GM19397 (cell line): Measurements from ENCODE around the gene AGPAT3.
A peak's percentile ranks its signal among the peaks of the same experiment; 100 is the strongest.

Experiments
- ATAC-seq: cut with Tn5 transposase; IDR thresholded peaks from one replicate; pipeline ENCODE4 v1.9.1; 2021; ENCODE audit warnings: mild to moderate bottlenecking, moderate library complexity; ENCODE audit not compliant: unreplicated experiment

The AGPAT3 gene

DNA sequence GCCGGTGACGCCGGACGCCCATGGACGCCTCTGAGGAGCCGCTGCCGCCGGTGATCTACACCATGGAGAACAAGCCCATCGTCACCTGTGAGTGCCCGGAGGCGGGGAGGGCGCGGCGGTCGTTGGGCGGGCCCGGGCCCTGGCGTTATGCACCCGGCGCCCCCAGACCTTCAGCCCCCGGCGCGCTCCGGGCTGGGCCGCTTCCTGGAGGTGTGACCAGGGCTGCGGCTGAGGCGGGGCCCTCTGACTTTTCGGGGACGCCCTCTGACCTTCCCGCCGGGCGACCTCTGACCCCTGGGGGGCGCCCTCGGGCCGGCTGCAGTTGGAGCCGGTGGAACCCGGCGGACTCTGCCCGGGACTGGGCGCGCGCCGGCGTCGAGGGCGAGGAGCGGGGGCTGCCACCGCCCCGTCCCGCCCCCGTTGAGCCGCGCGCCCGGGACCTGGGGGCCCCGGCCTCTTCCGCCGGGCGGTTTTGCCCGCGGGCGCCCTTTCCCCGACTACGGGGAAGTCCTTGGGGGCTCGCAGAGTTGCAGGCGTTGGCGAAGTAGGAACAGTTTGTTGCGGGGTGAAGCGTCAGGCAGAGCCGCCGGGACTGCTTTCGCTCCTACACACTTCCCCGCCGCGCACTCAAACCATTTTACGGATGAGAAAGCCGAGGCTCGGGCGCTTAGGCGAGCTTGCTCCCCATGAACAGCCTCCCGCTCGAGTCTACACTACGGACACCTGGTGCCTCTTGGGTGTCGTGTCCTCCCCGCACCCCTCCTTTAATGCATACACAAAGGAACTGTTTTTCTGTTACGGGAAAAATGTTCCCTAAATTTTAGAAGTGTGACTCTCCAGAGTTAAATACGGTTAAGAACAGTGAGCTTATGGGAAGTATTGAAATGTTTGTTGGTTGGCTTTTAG lies 147.7 kb downstream of the AGPAT3 start:
- ATAC-seq = peak; percentile 67

DNA sequence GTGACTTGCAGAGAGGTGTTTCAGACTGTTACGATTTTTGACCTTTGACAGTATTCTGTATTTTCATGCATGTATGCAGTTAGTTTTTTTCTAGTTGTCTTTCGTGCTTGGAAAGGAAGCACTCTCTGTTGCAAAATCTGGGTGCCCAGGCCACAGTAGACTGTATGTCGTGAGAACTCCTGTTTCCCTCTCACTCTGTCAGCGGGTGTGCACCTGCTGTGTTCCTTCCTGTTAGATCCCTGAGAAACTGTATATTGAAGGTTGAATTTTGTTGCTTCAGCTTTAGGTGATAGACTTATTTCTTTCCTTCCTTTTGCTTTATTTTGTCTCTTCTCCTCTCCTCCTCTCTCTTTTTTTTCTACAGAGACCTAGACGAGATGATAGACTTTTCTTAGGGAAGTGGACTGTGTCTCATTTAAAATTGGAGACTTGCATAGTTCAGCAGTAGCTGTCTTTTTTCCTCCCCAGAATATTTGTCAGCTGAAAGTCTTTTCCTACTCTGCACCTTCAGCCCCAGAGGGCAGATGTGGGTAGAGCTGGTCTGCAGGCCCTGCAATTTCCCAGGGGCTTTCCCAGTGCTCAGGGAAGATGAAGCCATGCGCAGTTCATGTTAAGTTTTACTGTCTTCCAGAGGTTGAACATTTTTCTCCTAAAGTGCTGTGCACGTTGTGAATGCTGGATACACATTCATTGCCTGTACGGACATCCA lies 148.5 kb downstream of the AGPAT3 start:
- no peak for ATAC-seq

DNA sequence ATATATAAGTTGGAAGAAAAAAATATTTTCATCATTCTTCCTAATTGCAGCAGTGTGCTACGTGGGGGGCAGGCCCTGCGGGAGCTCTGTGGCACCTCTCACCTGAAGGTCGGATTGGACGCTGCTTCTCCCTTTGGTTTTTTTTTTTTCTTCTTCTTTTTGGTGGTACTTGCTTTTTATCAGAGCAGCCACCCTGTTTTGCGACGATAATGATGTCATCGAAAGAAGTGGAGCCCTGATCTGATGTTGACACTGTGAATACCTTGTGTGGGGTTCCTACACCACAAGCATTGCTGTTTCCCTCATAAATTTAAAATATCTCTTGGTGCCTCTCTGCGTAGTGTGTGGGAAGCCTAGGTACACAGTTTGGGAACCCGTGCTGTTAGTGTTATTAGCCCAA lies 152.6 kb downstream of the AGPAT3 start:
- ATAC-seq = no peak

DNA sequence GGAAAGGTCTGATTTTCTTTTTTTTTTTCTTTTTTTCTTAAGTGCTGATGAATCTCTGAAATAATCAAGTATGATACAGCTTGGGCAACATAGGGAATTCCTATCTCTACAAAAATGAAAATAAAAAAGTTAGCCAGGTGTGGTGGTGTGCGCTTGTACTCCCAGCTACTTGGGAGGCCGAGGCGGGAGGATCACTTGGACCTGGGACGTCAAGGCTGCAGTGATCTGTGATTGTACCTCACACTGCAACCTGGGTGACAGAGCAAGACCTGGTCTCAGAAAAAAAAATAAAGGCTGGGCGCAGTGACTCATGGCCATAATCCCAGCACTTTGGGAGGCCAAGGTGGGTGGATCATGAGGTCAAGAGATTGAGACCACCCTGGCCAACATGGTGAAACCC lies 153.1 kb downstream of the AGPAT3 start:
- no peak for ATAC-seq

DNA sequence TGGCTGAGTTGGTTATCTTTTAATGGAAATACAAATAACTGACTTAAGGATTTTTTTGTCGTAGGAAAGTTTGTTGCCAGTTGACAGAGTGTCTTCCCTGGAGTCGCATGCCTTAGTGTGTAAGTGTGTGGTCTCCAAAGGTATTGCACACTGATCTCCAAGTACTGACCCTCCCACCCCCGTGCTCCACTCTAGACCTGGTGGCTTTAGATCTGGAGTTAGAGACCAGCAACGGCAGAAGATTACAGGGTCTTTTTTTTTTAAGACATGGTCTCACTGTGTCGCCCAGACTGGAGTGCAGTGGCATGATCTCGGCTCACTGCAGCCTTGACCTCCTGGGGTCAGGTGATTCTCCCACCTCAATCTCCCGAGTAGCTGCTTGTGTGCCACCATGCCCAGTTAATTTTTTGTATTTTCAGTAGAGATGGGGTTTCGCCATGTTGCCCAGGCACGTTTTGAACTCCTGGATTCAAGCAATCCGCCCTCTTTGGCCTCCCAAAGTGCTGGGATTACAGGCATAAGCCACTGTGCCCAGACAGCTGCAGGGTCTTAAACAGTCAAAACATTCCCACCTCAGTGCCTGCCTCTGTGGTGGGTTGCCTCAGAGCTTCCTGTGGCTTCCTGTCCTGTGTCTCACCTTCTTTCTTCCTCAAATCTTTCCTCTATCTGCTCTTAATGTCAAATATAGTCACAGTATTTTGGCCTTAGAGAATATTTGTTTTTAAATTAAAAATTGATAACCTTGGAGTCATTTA lies 154.0 kb downstream of the AGPAT3 start:
- no peak for ATAC-seq

DNA sequence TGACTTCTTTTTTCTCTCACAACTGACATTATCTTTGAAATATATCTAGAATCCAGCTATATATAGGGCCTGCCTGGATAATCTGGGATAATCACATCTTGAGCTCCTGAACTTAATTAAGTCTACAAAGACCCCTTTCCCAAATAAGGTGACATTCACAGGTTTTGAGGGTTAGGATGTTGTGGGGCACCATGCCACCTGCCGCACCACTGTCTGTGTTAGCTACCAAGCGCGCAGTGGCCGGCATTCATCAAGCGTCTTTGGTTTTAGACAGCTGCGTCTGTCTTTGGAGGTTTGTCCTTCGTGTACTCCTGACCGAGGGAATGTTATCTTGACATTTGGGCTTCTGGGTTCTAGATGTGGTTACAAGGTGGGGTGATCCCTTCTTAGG lies 154.5 kb downstream of the AGPAT3 start:
- no peak for ATAC-seq

DNA sequence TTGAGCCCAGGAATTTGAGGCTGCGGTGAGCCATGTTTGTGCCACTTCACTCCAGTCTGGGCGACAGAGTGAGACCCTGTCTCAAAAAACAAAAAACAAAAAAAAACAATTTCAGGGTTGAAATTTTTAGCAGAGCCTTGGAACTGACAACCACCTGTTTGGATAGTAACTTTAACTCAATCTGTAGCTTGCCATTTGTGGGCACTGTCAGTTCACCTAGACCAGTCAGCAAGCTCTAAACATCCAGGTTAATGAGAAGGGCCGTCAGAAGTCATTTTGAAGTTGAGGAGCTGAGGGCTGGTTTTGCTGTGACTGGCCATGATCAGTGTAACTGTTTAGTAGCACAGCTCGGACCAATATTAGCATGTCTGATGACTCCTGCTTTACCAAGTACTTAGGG lies 155.5 kb downstream of the AGPAT3 start:
- no peak for ATAC-seq

DNA sequence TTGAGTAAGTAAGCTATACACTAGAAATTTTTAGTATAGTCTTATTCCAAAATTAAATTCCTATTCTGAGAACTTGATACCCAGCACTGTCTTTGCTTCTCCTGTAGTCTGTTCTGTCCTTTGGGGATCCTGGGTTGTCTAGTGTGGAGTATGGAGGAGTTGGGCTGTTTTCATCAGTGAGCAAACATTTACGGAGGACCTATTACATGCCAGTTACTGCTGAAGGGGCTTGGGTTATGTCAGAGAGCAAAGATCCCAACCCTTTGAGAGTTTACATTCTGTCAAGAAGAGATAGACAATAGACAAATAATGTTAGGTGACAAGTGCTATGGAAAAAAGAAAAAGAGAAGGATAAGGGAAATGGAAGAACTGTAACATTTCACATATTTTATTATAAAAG lies 156.0 kb downstream of the AGPAT3 start:
- ATAC-seq = no peak

DNA sequence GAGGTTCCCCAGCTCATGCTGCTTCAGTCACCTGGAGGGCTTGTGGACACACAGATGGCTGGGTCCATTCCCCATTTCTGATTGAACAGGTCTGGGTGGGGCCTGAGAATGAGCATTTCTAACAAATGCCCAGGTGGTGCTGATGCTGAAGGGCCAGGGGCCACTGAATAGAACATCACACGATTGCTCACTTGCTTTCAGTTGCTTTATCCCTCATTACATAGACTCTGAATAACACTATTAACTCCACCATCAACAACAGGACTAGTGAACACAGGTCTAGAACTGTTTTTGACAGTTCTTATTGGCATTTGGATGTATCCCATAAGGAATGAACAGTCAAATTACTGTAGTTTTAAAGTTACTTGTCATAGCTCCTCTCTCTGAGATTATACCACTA lies 159.2 kb downstream of the AGPAT3 start:
- no peak for ATAC-seq

DNA sequence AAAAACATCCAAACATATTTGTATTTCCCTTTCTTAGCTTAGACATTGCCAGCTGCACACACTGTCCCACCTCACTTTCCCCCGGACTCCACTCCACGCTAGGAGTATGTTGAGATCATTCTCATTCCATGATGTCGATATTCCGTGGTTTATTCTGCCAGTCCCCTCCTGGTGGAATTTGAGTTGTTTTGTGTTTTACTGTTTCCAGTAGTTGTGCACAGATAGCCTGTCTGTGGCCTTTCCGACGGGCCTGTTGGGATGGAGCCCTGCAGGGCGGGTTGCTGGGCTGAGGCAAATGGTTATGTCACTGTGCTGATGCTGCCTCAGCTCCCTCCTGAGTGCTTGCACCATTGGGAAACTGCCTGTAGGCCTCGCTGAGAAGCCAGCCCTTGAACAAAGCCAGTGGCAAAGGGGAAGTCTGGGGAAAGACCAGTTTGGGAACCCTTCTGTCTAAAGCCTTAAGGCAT lies 159.9 kb downstream of the AGPAT3 start:
- ATAC-seq = no peak

DNA sequence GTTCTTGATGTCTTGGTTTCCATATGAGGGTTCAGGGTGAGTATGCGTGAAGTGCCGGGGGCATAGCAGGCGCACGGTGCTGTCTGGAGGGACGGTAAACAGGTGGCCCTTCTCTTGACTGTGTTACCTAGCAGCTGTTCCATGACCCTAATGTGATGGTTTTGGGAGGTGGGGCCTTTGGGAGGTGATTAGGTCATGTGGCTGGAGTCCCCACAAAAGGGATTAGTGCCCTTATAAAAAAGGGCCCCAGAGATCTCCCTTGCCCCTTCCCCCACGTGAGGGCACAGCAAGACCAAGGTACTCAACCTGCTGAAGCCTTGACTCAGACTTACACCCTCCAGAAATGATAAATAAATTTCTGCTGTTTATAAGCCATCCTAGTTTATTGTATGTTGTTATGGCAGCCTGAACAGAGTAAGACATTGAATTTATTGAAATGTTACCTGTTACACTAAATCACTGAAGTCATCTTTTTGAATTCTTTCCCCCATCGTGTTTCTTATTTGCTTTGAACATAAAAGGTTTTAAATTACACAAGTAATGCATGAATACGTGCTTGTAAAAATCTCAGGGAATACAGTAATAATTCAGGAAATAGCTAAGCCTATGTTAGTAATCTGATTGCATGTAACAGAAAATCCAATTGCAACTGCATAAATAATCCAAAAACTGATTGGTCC lies 162.7 kb downstream of the AGPAT3 start:
- no peak for ATAC-seq

DNA sequence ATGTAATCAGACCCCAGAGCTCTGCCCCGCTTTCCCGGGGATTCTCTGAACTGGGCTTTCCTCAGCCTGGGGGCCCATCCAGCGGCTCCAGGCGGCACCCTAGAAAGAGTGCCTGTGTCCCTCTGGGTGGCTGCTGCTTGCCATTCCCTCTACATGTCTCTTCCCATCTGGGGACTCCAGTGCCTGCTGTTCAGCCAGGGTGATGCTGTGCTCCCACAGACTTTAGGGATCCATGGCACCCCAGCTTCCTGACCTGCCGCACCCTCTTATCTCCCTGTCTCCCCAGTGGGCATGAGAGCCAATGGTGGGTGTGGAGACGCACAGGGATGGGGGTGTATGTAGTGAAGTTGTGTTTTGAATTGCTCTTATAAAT lies 163.2 kb downstream of the AGPAT3 start:
- no peak for ATAC-seq

DNA sequence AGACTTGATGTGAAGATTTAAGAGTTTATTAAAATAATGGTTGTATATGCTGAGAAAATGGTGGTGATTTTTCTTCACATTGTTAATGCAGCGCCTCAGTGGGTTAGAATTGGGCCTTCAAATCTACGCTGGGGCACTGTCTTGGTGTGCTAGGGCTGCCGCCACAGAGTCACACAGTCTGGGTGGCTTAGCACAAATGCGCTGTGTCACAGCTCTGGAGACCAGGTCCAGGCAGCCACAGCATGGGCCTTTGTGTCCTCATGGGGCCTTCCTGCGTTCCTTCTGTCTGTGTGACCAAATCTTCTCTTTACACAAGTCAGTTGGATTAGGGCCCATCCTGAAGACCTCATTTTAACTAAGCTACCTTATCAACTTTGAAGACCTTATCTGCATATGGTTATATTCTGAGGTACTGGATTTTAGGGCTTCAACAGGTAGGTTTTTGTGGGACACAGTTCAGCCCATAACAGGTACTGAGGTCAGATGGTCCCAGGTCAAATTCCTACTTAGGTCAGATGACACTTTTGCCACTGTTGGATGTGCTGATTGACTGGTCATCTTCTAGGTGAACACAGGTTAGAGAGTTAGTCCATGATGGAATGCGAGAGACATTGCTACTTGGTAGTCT lies 164.6 kb downstream of the AGPAT3 start:
- no peak for ATAC-seq

DNA sequence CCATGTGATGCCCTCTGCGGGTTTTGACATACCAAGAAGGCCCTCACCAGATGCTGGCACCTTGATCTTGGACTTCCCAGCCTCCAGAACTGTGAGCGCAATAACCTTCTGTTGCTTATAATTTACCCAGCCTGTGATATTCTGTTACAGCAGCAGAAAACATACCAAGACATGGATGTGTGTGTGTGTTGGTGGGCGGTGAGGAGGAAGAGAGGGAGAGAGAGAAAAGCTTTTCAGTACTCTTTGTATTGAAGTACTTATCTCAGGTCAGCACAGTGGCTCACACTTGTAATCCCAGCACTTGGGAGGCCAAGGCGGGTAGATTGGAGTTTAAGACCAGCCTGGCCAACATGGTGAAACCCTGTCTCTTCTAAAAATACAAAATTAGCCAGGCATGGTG lies 170.2 kb downstream of the AGPAT3 start:
- no peak for ATAC-seq
